Fibroblast of peridontal ligament (primary cell): ENCODE measurements around the gene ZNF839.
A peak's percentile ranks its signal among the peaks of the same experiment; 100 is the strongest.
"Not testable (repeated sequence)": the region's sequence is repeated elsewhere in the genome, so short reads cannot be mapped to it uniquely, and the experiment has no call there.

Source experiments
- DNase-seq: peaks from one replicate; pipeline ENCODE4 v3.0.0-alpha.2; 2010; ENCODE audit errors: extremely low read depth

ZNF839 gene

DNA sequence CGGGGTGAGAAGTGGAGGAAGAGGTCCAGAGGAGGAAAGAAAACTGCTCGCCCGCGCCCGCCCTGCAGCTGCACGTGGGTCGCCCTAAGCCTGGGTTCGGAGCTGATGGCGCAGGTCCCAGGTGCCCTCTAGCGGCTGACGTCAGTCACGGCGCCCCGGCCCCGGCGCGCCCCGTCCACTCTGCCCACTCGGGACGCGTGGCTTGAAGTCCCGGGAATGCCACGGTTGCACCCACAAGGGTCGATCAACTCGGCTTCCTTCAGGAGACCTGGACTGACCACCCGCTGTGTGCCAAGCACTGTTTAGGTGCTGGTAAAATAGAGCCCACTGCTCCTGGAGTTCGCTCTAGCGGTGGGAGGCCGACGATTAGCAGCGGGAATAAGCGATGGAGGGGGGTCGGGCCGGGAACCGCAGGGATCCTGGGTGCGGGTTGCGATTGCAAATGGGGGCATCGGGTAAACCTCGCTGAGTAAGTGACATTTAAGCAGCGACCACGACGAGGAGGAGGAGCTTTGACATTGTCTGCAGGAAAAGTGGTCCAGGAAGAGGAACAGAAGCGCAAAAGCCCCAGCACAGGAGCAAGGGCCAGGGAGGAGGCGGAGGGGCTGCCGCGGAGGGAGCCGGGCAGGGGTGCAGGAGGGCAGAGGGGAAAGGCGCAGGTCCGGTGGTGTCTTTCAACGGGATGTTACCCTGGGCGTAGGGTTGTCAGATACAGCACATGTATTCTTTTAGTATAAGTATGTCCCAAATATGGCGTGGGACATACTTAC lies 5.1 kb upstream of the ZNF839 start:
- DNase-seq = peak; percentile 82

- DNase-seq = no peak
These were observed 4.4 kb upstream of the ZNF839 start for GRCh38 chr14:102315121-102315520.

- peak; percentile 76 for DNase-seq
These were observed 3.2 kb upstream of the ZNF839 start for GRCh38 chr14:102316338-102316742.

DNA sequence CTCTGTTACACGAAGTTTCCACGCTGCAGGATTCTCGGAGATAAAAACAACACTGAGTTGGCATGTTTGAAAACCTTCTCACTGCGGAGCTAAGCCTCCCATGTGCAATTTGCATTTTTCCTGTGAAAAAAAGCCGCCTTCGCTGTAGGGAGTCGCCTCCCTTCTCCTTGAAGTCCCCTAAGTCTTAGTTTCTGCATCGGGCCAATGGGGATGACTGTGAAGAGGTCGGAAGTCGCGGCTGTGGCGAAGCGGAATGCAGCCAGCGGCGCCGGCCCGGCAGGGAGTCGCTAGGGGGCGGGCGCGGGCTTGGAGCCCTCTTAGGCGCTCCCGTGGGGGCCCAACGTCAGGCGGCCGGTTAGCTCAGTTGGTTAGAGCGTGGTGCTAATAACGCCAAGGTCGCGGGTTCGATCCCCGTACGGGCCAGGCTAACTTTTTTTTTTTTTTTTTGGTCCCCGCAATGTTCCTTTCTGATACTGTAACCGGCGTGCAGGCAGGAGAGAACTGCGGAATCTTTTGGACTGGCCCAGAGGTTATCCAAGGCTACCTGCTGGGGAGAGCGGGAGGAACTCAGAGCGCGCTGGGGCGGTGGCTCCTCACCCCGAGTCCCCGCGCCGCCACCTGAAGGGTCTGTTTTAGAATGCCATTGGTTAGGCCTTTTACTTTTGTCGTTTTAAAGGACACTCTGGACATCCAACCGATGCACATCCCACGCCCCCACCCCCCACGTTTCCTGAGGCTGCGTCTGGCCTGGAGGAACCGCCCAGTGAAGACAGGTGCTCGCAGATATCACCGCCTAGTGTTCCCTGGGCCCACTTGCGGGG lies 2.6 kb upstream of the ZNF839 start:
- peak; percentile 90 for DNase-seq

DNA sequence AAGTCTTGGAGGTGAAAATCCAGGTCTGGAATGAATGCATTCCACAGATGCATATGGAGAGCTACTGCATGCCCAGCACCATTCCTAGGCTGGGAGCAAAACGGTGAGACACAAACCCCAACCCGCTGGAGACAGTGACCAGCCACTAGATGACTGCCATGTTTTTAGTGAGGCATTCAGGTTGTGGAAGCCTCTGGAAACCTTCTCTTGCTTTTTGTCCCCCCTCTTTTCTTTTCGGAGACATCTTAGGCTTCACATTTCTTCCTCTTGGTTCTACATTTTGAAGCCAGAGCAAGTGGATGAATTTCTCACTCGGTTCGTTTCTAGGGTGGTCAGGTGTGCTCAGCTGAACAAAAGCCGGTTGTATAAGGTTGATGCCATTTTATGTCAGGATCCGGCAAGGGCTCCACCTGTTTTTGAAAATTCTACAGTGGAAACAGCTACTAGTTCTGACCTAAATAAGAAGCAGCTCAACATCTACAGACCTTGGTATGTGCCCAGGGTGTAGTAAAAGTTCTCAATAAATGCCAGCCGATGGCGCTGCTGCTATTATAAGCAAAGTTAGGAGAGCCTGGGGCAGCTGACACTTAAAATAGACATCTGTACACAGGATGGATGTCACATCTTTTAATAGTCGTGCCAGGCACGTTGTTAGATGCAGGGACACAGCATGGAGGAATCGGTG lies 1.8 kb upstream of the ZNF839 start:
- no peak for DNase-seq

DNA sequence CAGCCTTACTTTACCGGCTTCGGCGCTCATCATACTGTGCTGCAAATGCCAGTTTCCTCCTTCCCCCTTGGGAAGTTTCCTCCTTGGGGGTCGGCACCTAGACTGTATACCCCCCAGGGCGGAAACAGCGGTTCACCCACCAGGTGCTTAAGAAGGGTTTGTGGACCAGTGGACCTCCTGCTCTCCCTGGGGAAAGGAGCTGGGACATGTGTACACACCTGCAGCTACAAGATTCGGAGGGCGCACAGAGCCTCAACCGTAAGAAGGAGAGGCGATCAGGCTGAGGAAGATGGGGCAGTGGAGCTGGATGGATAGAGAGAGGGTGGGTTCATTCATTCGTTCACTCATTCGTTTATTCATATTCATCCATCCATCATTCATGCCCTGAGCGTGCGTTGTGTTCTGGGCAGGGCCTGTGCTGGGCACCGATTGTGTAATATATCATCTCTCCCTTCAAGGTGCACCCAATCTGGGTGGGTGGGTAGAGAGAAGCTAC lies 717 bp upstream of the ZNF839 start:
- no peak for DNase-seq

- DNase-seq = peak; percentile 50
These were observed 601 bp downstream of the ZNF839 start for GRCh38 chr14:102320033-102320660.

GRCh38 chr14:102320671-102321455 lies 1.3 kb downstream of the ZNF839 start:
- DNase-seq = no peak

DNA sequence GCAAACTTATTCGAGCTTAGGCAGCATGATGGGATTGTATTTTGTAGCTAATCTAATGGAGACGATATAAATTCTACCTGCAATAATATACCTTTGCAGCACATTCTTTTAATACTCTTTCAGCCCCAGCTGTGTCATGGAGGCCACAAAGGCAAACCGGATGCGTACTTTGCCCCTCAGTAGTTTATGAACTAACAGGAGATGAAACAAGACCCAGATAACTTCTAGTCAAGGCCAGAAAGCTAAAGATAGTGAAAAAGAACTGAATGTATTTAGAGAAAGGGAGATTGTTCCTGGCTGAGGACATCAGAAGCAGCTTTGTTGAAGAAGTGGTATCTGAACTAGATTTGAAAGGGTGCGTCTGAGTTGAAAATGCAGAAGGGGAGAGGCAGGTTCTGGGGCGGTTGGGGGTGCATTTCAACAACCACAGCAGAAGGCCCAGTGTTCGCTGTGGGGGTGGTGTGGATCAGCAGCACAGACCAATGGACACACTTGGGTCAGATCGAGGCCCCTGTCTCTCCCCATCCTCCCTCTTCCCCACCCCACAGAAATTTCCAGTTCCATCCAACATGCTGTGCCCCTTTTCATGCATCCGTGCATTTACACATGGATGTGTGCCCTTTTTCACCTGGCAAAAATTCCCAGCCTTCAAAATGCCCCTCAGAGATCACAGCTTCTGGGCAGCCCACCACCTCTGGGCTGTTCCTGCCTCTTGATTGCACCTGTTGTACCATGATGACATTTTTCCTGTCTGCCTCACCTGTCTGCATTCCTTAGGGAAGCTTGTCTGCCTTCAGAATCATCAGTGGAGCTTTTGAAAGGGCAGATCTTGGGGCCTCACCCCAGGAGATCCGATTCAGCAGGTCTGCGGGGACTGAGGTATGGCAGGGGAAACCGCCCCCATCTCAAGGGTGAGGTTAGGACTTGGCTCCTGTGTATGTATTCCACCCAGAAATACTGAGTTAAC lies 2.2 kb downstream of the ZNF839 start:
- no peak for DNase-seq

GRCh38 chr14:102323102-102323501 lies 3.6 kb downstream of the ZNF839 start:
- peak; percentile 94 for DNase-seq

DNA sequence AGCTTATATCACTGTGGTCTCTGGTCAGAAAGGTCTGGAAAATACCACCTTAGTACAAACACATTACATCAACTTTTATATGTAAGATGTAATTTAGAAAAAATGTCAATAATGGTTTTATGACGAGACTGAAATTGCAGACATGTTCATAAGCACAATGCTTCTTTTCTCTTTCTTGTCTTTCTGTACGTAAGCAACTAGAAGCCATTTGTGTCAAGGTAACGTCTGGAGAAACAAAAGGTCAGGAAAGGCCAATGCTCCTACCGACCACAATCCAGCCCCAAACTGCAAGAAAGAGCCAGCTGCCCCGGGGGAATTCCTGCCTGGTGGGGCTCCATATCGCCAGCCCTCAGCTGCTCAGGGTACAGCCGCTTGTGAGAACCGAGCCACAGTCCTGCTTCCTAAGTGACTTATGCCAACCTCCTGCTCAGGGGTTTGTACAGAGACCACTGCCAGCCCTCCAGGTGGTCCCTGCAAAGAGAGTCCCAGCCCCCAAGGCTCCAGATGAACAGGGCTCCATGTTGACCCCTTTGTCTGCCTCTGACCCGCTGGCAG lies 6.3 kb downstream of the ZNF839 start:
- no peak for DNase-seq

- DNase-seq = no peak
These were observed 7.0 kb downstream of the ZNF839 start for GRCh38 chr14:102326583-102326982.

DNA sequence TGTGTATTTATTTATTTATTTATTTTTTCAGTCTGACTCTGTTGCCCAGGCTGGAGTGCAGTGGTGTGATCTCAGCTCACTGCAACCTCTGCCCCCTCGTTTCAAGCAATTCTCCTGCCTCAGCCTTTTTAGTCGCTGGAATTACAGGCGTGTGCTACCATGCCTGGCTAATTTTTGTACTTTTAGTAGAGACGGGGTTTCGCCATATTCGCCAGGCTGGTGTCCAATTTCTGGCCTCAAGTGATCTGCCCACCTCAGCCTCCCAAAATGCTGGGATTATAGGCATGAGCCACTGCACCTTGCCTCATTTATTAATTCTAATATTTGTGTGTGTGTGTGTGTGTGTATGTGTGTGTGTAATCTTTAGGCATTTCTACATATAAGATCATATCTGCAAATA lies 9.8 kb downstream of the ZNF839 start:
- DNase-seq = not testable (repeated sequence)

- no peak for DNase-seq
These were observed 11.3 kb downstream of the ZNF839 start for GRCh38 chr14:102330806-102331205.

DNA sequence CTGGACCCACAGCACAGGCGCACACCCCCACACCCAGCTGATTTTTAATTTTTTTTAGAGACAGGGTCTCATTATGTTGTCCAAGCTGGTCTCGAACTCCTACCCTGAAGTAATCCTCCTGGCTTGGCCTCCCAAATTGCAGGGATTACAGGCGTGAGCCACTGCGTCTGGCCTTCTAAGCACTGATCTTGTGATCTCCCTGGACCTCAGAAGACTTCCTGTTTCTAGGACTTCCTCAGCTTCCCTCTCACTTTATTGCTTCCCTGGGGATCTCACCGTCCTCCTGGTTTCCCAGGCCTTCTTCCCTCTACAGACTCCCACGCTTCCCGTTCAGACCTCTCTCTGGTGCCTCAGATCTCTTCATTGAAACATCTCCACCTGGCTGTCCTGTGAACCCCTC lies 13.8 kb downstream of the ZNF839 start:
- no peak for DNase-seq

- DNase-seq = no peak
These were observed 14.5 kb downstream of the ZNF839 start for GRCh38 chr14:102333795-102334705.

GRCh38 chr14:102335163-102335562 lies 15.6 kb downstream of the ZNF839 start:
- DNase-seq = no peak

DNA sequence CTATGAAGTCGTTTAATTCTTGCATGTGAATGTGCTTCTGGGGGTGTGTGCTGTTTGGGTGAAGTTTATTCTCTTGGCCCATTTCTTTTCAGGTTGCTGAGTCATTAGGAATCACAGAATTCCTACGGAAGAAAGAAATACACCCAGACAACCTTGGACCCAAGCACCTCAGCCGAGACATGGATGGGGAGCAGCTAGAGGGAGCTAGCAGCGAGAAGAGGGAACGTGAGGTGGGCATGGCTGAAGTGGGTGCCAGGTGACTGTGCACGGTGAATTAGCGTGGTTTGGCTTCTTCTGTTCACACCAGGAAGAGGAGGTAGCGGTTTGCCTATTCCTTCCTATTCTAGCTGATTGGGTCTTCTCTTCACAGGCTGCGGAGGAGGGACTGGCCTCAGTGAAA lies 19.2 kb downstream of the ZNF839 start:
- no peak for DNase-seq
